Lower leg skin (tissue), 4 donors: Measurements from ENCODE around the gene CD164. TPM values are rescaled to one million over a fixed set of nuclear protein-coding genes. Genes with fewer than 3 reads are reported as not detected.
"Not testable (repeated sequence)": the region's sequence is repeated elsewhere in the genome, so short reads cannot be mapped to it uniquely, and the experiment has no call there.

Experiments used
- DNase-seq, 2 donors: peaks; one replicate each; pipeline ENCODE4 v3.0.0-alpha.2; 2019; ENCODE audit warnings: low spot score in 2 of 2
- H3K4me3 ChIP-seq: fragments of 200-600 bp; sonication (generic); 2 replicates; pipeline ENCODE4 v1.5.1; 2017; ENCODE audit warnings: mild to moderate bottlenecking, low read depth; ENCODE audit not compliant: poor library complexity, severe bottlenecking
- CTCF ChIP-seq, 3 donors: fragments of 450-650 bp; IDR thresholded peaks; one replicate each; pipeline ENCODE4 v1.5.1; 2016; ENCODE audit warnings: antibody characterized with exemption in 3 of 3, mild to moderate bottlenecking in 3 of 3, moderate library complexity in 2 of 3
- POLR2A ChIP-seq, 2 donors: fragments of 450-650 bp; IDR thresholded peaks; one replicate each; pipeline ENCODE4 v1.6.1; 2016 to 2017; ENCODE audit warnings: antibody characterized with exemption in 2 of 2, mild to moderate bottlenecking in 1 of 2, moderate library complexity in 1 of 2
- WGBS, 2 donors: methylation state at CpG; one replicate each; pipeline ENCODE4 v1.1.5; 2018; 5-methylcytosine and 5-hydroxymethylcytosine counted together
- intact Hi-C: fragments of 100-400 bp; cut with DNase I; formaldehyde crosslinking; loops from one replicate; pipeline ENCODE4 v1.15.0; 2023; ENCODE audit warnings: low total_unique reads
- total RNA-seq, 4 donors: library from RNA; depleted of rRNA; stranded (reverse); fragments of >200 nt; gene quantifications; one replicate each; pipeline ENCODE4 v1.1.0, GENCODE V29; 2016

The CD164 gene
- total RNA-seq, 4 donors from 2014 or later: 136 to 179 (median 147) TPM

- TF ChIP-seq CTCF (IDR thresholded peaks at IDR 0.05) (no peak), POLR2A (IDR thresholded peaks at IDR 0.05) (no peak)
- H3K4me3 ChIP-seq: no peak overlapping the region
- intact Hi-C loops: no loop called here
- DNase-seq: no peak
- 82 to 86% methylated on average over 4 of the region's 4 CpGs for WGBS, 2 donors
Observed at GRCh38 chr6:109373762-109374161, 8.5 kb downstream of the CD164 start.

GRCh38 chr6:109373331-109373730 is 8.9 kb downstream of the CD164 start:
- H3K4me3 ChIP-seq: no peak overlapping the region
- intact Hi-C loops: no loop called here
- WGBS, 2 donors: 71 to 88% methylated on average over 4 of the region's 4 CpGs
- TF ChIP-seq CTCF (IDR thresholded peaks at IDR 0.05) (no peak), POLR2A (IDR thresholded peaks at IDR 0.05) (no peak)
- no peak for DNase-seq

- WGBS, 2 donors: 71 to 76% methylated on average over 2 of the region's 2 CpGs
- TF ChIP-seq POLR2A (IDR thresholded peaks at IDR 0.05) (no peak), CTCF (IDR thresholded peaks at IDR 0.05) (no peak)
- intact Hi-C loops: no loop called here
- no peak overlapping the region for H3K4me3 ChIP-seq
- DNase-seq: no peak
Observed at GRCh38 chr6:109372130-109372529, 10.1 kb downstream of the CD164 start.

- WGBS, 2 donors: 66 to 72% methylated on average over 3 of the region's 3 CpGs
- TF ChIP-seq POLR2A (IDR thresholded peaks at IDR 0.05) (no peak), CTCF (IDR thresholded peaks at IDR 0.05) (no peak)
- no peak for DNase-seq
- intact Hi-C loops: no loop called here
- no peak overlapping the region for H3K4me3 ChIP-seq
Observed at GRCh38 chr6:109370792-109371191, 11.5 kb downstream of the CD164 start.

GRCh38 chr6:109370336-109370735 is 11.9 kb downstream of the CD164 start:
- H3K4me3 ChIP-seq: no peak overlapping the region
- 79 to 86% methylated on average over 1 of the region's 1 CpG for WGBS, 2 donors
- DNase-seq: no peak
- intact Hi-C loops: no loop called here
- TF ChIP-seq CTCF (IDR thresholded peaks at IDR 0.05) (no peak), POLR2A (IDR thresholded peaks at IDR 0.05) (no peak)

GRCh38 chr6:109369728-109370127 is 12.5 kb downstream of the CD164 start:
- TF ChIP-seq POLR2A (IDR thresholded peaks at IDR 0.05) (no peak), CTCF (IDR thresholded peaks at IDR 0.05) (no peak)
- no peak for DNase-seq
- intact Hi-C loops: no loop called here
- WGBS, 2 donors: 72 to 84% methylated on average over 4 of the region's 4 CpGs
- H3K4me3 ChIP-seq: no peak overlapping the region

GRCh38 chr6:109364382-109365078 is 17.7 kb downstream of the CD164 start:
- intact Hi-C loops, DNase-seq, H3K4me3 ChIP-seq: not testable (repeated sequence)
- WGBS, 2 donors: 95 to 96% methylated on average over 5 of the region's 5 CpGs
